GM03348 (cell line): ENCODE data around the gene TRIM56.
"Not testable (repeated sequence)": the region's sequence is repeated elsewhere in the genome, so short reads cannot be mapped to it uniquely, and the experiment has no call there.

Source experiments
- DNase-seq: peaks from one replicate; pipeline ENCODE4 v3.0.0; 2012; ENCODE audit warnings: low spot score

The TRIM56 gene, protein sequence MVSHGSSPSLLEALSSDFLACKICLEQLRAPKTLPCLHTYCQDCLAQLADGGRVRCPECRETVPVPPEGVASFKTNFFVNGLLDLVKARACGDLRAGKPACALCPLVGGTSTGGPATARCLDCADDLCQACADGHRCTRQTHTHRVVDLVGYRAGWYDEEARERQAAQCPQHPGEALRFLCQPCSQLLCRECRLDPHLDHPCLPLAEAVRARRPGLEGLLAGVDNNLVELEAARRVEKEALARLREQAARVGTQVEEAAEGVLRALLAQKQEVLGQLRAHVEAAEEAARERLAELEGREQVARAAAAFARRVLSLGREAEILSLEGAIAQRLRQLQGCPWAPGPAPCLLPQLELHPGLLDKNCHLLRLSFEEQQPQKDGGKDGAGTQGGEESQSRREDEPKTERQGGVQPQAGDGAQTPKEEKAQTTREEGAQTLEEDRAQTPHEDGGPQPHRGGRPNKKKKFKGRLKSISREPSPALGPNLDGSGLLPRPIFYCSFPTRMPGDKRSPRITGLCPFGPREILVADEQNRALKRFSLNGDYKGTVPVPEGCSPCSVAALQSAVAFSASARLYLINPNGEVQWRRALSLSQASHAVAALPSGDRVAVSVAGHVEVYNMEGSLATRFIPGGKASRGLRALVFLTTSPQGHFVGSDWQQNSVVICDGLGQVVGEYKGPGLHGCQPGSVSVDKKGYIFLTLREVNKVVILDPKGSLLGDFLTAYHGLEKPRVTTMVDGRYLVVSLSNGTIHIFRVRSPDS

GRCh38 chr7:101085162-101085964 is at the start of gene TRIM56:
TSS of gene TRIM56 (plus strand) at chr7:101085481. CDS start at chr7:101087313, 1,832 bp downstream.
- peak; percentile 95 for DNase-seq

GRCh38 chr7:101035941-101036340 is 49.3 kb upstream of the TRIM56 start:
- DNase-seq = no peak

- not testable (repeated sequence) for DNase-seq
Observed at GRCh38 chr7:101041283-101041682, 44.0 kb upstream of the TRIM56 start.

GRCh38 chr7:101058355-101058754 is 26.9 kb upstream of the TRIM56 start:
- DNase-seq = peak; percentile 66

DNA sequence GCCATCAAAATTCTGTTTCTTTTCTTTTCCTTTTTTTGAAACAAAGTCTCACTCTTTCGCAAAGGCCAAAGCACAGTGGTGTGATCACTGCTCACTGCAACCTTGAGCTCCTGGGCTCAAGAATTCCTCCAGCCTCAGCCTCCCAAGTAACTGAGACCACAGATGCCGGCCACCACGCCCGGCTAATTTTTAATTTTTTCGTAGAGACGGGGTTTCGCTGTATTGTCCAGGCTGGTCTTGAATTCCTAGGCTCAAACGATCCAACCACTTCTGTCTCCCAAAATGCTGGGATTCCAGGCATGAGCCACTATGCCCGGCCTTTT is 25.7 kb upstream of the TRIM56 start:
- no peak for DNase-seq

GRCh38 chr7:101060992-101061391 is 24.3 kb upstream of the TRIM56 start:
- DNase-seq = no peak

- DNase-seq = not testable (repeated sequence)
Observed at GRCh38 chr7:101064176-101064550, 21.1 kb upstream of the TRIM56 start.

- DNase-seq = not testable (repeated sequence)
Observed at GRCh38 chr7:101065162-101065561, 20.1 kb upstream of the TRIM56 start.

- peak; percentile 4 for DNase-seq
Observed at GRCh38 chr7:101066141-101066832, 19.0 kb upstream of the TRIM56 start.

DNA sequence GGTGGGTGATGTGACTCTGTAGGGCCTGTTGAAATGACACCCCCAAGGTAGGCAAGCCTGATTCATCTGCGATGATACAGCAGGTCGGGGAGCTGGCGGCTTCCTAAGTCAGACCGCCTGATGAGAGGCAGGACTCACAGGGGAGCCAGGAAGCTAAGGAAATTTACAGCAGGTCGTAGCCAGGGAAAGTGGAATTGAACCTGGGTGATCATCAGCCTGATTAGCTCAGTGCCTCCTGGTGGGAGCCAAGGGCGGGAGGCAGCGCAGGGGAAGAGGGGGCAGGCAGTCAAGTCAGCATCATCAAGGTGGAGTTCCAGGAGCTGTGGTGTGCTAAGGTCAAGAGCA is 18.5 kb upstream of the TRIM56 start:
- no peak for DNase-seq

- DNase-seq = no peak
Observed at GRCh38 chr7:101068401-101068800, 16.9 kb upstream of the TRIM56 start.

GRCh38 chr7:101071362-101072104 is 13.7 kb upstream of the TRIM56 start:
- DNase-seq = not testable (repeated sequence)

DNA sequence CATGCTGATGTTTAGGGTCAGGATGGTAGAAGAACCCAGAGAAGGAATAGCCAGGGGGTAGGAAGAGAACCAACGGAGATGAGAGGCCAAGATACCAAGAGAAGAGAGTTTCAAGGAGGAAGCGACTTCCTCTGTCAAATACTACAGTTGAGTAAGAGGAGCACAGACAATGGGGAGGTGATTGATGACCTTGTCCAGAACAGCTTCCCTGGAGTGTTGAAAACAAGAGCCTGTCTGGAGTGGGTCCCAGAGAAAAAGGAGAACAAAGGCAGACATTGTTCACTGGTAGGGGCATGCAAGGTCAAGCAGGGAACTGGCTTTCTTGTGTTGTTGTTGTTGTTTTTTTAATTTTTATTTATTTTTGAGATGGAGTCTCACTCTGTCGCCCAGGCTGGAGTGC is 9.6 kb upstream of the TRIM56 start:
- DNase-seq = no peak

DNA sequence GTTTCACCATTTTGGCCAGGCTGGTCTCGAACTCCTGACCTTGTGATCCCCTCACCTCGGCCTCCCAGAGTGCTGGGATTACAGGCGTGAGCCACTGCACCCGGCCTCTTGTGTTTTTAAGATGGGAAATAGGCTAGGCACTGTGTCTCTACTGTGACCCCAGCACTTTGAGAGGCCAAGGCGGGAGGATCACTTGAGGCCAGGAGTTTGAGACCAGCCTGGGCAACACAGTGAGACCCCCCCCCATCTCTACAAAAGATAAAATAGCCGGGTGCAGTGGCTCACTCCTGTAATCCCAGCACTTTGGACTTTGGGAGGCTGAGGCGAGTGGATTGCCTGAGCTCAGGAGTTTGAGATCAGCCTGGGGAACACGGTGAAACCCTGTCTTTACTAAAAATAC is 9.1 kb upstream of the TRIM56 start:
- not testable (repeated sequence) for DNase-seq

DNA sequence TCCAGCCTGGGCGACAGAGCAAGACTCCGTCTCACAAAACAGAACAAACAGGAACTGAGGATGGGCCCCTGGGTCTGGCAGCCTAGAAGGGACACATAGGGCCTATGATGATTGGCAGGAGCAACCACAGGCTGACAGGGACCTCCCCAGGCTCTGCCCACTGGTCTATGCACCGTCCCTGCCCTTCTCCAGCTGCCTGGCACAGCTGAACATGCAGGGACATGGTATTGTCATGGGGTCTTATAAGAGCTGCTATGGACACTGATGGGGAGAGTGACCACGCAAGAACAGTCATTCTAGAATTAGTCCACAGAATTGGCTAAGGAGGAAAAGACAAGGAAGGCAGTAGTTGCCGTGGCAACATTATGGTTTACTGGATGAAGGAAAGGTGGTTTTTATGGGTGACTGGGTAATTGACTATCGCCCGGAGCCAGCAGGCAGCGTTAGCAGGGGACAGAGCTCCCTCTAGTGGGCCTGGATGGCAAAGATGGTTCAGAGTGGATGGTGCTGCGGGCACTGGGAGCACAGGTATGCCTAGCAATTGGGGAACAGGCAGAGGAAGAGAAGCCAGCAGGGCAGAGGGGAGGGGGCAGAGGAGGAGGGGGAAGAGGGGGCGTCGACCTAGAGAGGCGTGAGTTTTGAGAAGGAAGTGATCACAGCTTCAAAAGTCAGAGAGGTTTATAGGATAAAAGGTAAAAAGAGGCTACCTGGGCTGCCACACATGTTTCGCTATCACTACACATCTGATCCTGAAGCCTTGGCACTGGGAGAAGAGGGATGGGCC is 7.8 kb upstream of the TRIM56 start:
- DNase-seq = peak; percentile 90

GRCh38 chr7:101081432-101081831 is 3.8 kb upstream of the TRIM56 start:
- no peak for DNase-seq

DNA sequence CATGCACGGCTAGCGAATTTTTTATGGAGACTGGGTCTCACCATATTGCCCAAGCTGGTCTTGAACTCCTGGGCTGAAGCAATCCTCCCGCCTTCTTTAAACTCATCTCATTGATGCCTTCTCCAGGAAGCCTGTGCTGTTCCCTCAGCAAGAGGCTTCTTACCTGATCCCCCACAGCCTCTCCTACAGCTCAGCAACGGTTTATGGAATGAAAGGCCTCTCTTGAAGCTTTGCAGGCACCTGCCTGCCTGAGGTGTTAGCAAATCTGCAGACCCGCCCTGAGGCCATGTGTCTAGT is 468 bp upstream of the TRIM56 start:
- no peak for DNase-seq

- no peak for DNase-seq
Observed at GRCh38 chr7:101087334-101088068, 2.2 kb downstream of the TRIM56 start.

DNA sequence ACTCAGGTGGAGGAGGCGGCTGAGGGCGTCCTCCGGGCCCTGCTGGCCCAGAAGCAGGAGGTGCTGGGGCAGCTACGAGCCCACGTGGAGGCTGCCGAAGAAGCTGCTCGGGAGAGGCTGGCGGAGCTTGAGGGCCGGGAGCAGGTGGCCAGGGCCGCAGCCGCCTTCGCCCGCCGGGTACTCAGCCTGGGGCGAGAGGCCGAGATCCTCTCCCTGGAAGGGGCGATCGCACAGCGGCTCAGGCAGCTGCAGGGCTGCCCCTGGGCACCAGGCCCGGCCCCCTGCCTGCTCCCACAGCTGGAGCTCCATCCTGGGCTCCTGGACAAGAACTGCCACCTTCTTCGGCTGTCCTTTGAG is 2.8 kb downstream of the TRIM56 start:
- DNase-seq = no peak

DNA sequence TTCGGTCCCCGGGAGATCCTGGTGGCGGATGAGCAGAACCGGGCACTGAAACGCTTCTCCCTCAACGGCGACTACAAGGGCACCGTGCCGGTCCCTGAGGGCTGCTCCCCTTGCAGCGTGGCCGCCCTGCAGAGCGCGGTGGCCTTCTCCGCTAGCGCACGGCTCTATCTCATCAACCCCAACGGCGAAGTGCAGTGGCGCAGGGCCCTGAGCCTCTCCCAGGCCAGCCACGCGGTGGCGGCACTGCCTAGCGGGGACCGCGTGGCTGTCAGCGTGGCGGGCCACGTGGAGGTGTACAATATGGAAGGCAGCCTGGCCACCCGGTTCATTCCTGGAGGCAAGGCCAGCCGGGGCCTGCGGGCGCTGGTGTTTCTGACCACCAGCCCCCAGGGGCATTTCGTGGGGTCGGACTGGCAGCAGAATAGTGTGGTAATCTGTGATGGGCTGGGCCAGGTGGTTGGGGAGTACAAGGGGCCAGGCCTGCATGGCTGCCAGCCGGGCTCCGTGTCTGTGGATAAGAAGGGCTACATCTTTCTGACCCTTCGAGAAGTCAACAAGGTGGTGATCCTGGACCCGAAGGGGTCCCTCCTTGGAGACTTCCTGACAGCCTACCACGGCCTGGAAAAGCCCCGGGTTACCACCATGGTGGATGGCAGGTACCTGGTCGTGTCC is 3.7 kb downstream of the TRIM56 start:
- DNase-seq = no peak
